Mesothelial cell of epicardium (in vitro differentiated cells): ENCODE data around the gene MXI1. TPM values are rescaled to one million over a fixed set of nuclear protein-coding genes. Genes with fewer than 3 reads are reported as not detected.
A peak's percentile ranks its signal among the peaks of the same experiment; 100 is the strongest.

Experiments used
- DNase-seq, 2 experiments: peaks; one replicate each; pipeline ENCODE4 v3.0.0; 2021; ENCODE audit warnings: low spot score in 2 of 2; ENCODE audit not compliant: unreplicated experiment in 2 of 2
- H3K27ac Mint-ChIP-seq: 2 replicates; pipeline ENCODE4 v1.8.0; 2021; ENCODE audit warnings: mixed read lengths
- H3K27me3 Mint-ChIP-seq: 2 replicates; pipeline ENCODE4 v1.8.0; 2021; ENCODE audit warnings: low read depth, mixed read lengths
- H3K36me3 Mint-ChIP-seq: 2 replicates; pipeline ENCODE4 v1.8.0; 2021; ENCODE audit warnings: mixed read lengths
- H3K4me1 Mint-ChIP-seq: 2 replicates; pipeline ENCODE4 v1.8.0; 2021; ENCODE audit warnings: mixed read lengths
- H3K4me3 Mint-ChIP-seq: 2 replicates; pipeline ENCODE4 v1.8.0; 2021; ENCODE audit warnings: mild to moderate bottlenecking, moderate library complexity, mixed read lengths
- H3K9me3 Mint-ChIP-seq: 2 replicates; pipeline ENCODE4 v1.8.0; 2021; ENCODE audit warnings: mixed read lengths
- total RNA-seq: library from RNA; stranded (reverse); gene quantifications from 3 replicates; pipeline ENCODE4 v1.2.1, GENCODE V29; 2021
- TF ChIP-seq, protein P1 (sequence below): fragments of 200-600 bp; sonication (generic); IDR thresholded peaks from one replicate; pipeline ENCODE4 v1.5.0; 2021; ENCODE audit warnings: antibody characterized with exemption; ENCODE audit not compliant: unreplicated experiment

Gene MXI1
- total RNA-seq, 1 donor from 2014 or later = 30.6 TPM

DNA sequence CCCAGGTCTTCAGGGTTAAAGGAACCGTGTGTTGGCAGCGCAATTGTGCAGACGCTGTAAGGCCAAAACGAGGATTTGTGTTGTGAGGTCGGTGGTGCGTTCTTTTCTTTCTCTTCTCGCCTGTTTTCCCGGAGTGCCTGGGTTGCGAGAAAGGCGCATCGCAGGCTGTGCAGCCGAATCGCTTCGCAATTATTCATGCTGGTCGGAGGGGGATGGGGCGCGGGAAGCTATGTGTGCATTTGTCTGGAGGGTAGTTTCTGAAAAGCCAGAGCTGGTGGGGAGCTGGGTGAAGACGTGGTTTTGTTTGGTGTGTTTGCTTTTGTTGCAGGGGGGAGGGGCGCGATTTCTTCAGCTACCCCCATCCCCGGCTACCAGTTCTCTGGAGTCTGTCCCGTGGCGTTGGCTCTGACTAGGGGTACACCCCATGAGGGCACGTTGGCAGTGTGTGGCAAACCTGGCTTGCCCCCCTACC lies 2.1 kb downstream of the MXI1 start:
- peak overlapping the region; percentile 97 for H3K4me3 Mint-ChIP-seq
- H3K27me3 Mint-ChIP-seq = peaks cover 6% of the 10 kb centered on the region
- DNase-seq = peak in 1 of 2 experiments; percentile 72
- H3K4me1 Mint-ChIP-seq = peaks cover 11% of the 10 kb centered on the region
- peaks cover 1% of the 10 kb centered on the region for H3K36me3 Mint-ChIP-seq
- no peaks in the 10 kb centered on the region for H3K9me3 Mint-ChIP-seq
- TF ChIP-seq, protein P1, sequence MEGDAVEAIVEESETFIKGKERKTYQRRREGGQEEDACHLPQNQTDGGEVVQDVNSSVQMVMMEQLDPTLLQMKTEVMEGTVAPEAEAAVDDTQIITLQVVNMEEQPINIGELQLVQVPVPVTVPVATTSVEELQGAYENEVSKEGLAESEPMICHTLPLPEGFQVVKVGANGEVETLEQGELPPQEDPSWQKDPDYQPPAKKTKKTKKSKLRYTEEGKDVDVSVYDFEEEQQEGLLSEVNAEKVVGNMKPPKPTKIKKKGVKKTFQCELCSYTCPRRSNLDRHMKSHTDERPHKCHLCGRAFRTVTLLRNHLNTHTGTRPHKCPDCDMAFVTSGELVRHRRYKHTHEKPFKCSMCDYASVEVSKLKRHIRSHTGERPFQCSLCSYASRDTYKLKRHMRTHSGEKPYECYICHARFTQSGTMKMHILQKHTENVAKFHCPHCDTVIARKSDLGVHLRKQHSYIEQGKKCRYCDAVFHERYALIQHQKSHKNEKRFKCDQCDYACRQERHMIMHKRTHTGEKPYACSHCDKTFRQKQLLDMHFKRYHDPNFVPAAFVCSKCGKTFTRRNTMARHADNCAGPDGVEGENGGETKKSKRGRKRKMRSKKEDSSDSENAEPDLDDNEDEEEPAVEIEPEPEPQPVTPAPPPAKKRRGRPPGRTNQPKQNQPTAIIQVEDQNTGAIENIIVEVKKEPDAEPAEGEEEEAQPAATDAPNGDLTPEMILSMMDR = no peak
- peak overlapping the region; percentile 95 for H3K27ac Mint-ChIP-seq

DNA sequence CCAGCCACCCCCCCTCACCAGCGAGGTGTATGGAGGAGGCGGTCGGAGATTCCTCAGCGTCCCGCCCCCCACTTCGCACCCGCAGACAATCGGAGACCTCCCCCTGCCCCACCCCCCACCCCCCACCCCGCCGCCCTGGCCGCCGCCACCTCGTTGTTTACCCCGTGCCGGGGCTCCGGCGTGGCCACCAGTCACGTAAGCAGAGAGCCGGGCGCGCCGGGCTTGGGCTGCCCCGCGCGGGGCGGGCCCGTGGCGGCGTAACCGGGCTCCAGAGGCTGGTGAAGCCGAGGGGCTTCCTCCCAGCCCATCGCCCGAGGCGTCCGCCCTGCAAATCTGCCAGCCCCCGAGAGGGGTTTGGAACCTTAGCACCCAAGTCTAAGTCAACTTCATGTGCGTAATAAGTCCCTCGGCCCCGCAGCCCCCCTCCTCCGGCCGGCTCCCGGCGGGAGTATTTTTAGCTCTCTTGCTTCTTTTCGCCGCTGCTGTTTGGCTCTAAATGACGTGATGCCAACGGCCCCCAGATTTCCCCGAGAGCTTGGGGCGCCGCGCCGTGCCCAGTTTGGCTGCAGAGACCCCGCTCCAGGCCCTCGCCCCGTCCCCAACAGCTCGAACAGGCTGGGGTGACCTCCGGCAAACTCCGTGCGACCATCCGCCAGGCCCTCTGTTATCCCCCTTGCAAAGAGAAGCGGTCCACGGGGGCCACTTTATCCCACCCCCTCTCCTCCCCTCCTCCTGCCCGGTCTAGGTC lies 2.7 kb downstream of the MXI1 start:
- Mint-ChIP-seq H3K9me3 (no peaks in the 10 kb centered on the region), H3K4me3 (peak overlapping the region; percentile 97), H3K36me3 (peaks cover 1% of the 10 kb centered on the region), H3K27ac (peak overlapping the region; percentile 98), H3K27me3 (peaks cover 6% of the 10 kb centered on the region), H3K4me1 (peaks cover 11% of the 10 kb centered on the region)
- peak; percentile 38 to 65 for DNase-seq
- TF ChIP-seq, protein P1 = no peak

DNA sequence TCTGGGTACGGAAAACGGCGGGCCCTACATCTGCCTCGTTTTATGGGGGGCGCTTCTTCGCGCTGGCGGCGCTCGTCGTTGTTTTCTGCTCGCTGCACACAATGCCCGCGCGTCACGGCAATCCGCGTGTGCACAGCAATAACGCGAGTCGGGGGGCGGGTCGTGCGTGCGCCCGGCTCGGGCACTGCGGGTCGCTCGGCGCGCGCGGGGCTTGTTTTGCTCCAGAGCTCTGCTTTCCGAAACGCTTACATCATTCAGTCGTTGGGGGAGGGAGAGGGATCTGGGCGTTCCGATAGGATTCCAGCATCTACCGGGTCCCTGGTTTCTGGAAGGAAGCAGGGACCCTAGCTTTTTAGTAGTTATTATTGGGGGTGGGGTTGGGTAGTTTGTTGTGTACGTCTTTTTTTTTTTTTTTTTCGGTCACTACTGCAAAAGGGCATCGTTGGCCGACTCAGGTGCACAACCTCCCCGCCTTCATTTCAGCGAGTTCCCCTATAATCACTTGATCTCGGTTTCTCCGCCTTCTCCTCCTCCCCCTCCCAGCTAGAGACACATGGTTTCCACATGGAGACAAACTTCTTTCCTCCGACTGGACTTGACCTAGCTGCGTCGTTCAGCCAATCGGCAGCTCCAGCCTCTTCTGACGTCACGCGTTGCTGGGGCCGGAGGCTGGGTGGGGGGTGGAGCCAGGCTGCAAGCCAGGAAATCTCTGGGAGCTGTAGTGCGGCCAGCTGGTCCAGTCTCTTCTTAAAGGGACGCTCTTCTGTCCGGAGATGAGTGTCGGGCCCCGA lies 3.5 kb downstream of the MXI1 start:
- no peaks in the 10 kb centered on the region for H3K9me3 Mint-ChIP-seq
- H3K27me3 Mint-ChIP-seq = peaks cover 4% of the 10 kb centered on the region
- peaks cover 1% of the 10 kb centered on the region for H3K36me3 Mint-ChIP-seq
- DNase-seq = peak; percentile 92 to 99
- H3K4me3 Mint-ChIP-seq = peak overlapping the region; percentile 92
- peaks cover 11% of the 10 kb centered on the region for H3K4me1 Mint-ChIP-seq
- H3K27ac Mint-ChIP-seq = peak overlapping the region; percentile 98
- TF ChIP-seq, protein P1 = no peak

GRCh38 chr10:110211465-110211843 lies 4.0 kb downstream of the MXI1 start:
- no peak for DNase-seq
- Mint-ChIP-seq H3K4me1 (peaks cover 11% of the 10 kb centered on the region), H3K27me3 (no peaks in the 10 kb centered on the region), H3K36me3 (peaks cover 1% of the 10 kb centered on the region), H3K9me3 (no peaks in the 10 kb centered on the region), H3K27ac (peak overlapping the region; percentile 98), H3K4me3 (peak overlapping the region; percentile 92)
- TF ChIP-seq, protein P1 = no peak

- Mint-ChIP-seq H3K27me3 (no peaks in the 10 kb centered on the region), H3K4me3 (no peak overlapping the region), H3K36me3 (peaks cover 1% of the 10 kb centered on the region), H3K4me1 (peaks cover 17% of the 10 kb centered on the region), H3K27ac (peak overlapping the region; percentile 4), H3K9me3 (no peaks in the 10 kb centered on the region)
- DNase-seq = no peak
- TF ChIP-seq, protein P1 = no peak
Observed at GRCh38 chr10:110212119-110213006, 5.0 kb downstream of the MXI1 start.
